Measurements from ENCODE around the gene ZCCHC2. TPM values are rescaled to one million over a fixed set of nuclear protein-coding genes. Genes with fewer than 3 reads are reported as not detected.

The ZCCHC2 gene
- 10 to 100 TPM; 22.1 to 23.3 TPM for total RNA-seq

- Mint-ChIP-seq H3K36me3 (ENCODE audit: low read depth) (peaks cover 11% of the 10 kb centered on the region), H3K4me1 (ENCODE audit: low read depth) (peaks cover 14% of the 10 kb centered on the region), H3K27ac (peak within 1 kb of the TSS; percentile 98), H3K27me3 (ENCODE audit: low read depth) (no peaks in the 10 kb centered on the region), H3K9me3 (no peaks in the 10 kb centered on the region), H3K4me3 (peak within 1 kb of the TSS; percentile 92)
- intact Hi-C loops (cut with micrococcal nuclease) = loop anchor here (1.0 to 10.0 kb wide), 12 partner anchors 16 to 900 kb away; partner anchors contain the start of genes BCL2, KDSR, PHLPP1 and PIGN
- DNase-seq = peak; percentile 98
- CTCF ChIA-PET = interaction anchor here (0.7 to 1.7 kb wide), 3 partner anchors 10 to 97 kb away, joined by 4 to 9 read pairs (median 4); no protein-coding TSS in a partner anchor
These were observed at the start of gene ZCCHC2 for GRCh38 chr18:62522504-62523254. ZCCHC2 (plus strand) TSS chr18:62523025; CDS start chr18:62523425, 400 bp downstream.

- CTCF ChIA-PET = interaction anchor here (0.7 kb wide), 1 partner anchor 228 kb away, joined by 3 read pairs; no protein-coding TSS in a partner anchor
- Mint-ChIP-seq H3K27ac (no peak overlapping the region), H3K9me3 (peaks cover 15% of the 10 kb centered on the region), H3K27me3 (ENCODE audit: low read depth) (peaks cover 12% of the 10 kb centered on the region), H3K4me1 (ENCODE audit: low read depth) (no peaks in the 10 kb centered on the region), H3K36me3 (ENCODE audit: low read depth) (peaks cover 2% of the 10 kb centered on the region), H3K4me3 (no peak overlapping the region)
- no peak for DNase-seq
- intact Hi-C loops (cut with micrococcal nuclease) = no loop called here
These were observed 43.3 kb upstream of the ZCCHC2 start for GRCh38 chr18:62479574-62479973.

GRCh38 chr18:62480927-62481326 lies 41.9 kb upstream of the ZCCHC2 start:
- DNase-seq = no peak
- Mint-ChIP-seq H3K27me3 (ENCODE audit: low read depth) (peaks cover 12% of the 10 kb centered on the region), H3K9me3 (peaks cover 15% of the 10 kb centered on the region), H3K27ac (no peak overlapping the region), H3K4me1 (ENCODE audit: low read depth) (peaks cover under 1% of the 10 kb centered on the region), H3K36me3 (ENCODE audit: low read depth) (peaks cover 2% of the 10 kb centered on the region), H3K4me3 (no peak overlapping the region)
- intact Hi-C loops (cut with micrococcal nuclease) = no loop called here
- CTCF ChIA-PET = no interaction called here

- Mint-ChIP-seq H3K4me3 (no peak overlapping the region), H3K27ac (no peak overlapping the region), H3K27me3 (ENCODE audit: low read depth) (peaks cover 6% of the 10 kb centered on the region), H3K4me1 (ENCODE audit: low read depth) (peaks cover 6% of the 10 kb centered on the region), H3K9me3 (peaks cover 15% of the 10 kb centered on the region), H3K36me3 (ENCODE audit: low read depth) (peaks cover 2% of the 10 kb centered on the region)
- CTCF ChIA-PET = no interaction called here
- intact Hi-C loops (cut with micrococcal nuclease) = no loop called here
- DNase-seq = no peak
These were observed 37.9 kb upstream of the ZCCHC2 start for GRCh38 chr18:62484941-62485340.

- peaks cover 6% of the 10 kb centered on the region for H3K4me1 Mint-ChIP-seq (ENCODE audit: low read depth)
- CTCF ChIA-PET = no interaction called here
- no peak for DNase-seq
- no peak overlapping the region for H3K4me3 Mint-ChIP-seq
- intact Hi-C loops (cut with micrococcal nuclease) = no loop called here
- H3K27me3 Mint-ChIP-seq (ENCODE audit: low read depth) = peaks cover 6% of the 10 kb centered on the region
- no peak overlapping the region for H3K27ac Mint-ChIP-seq
- peaks cover under 1% of the 10 kb centered on the region for H3K36me3 Mint-ChIP-seq (ENCODE audit: low read depth)
- H3K9me3 Mint-ChIP-seq = peaks cover 8% of the 10 kb centered on the region
These were observed 37.1 kb upstream of the ZCCHC2 start for GRCh38 chr18:62485684-62486083.

GRCh38 chr18:62486290-62486964 lies 36.4 kb upstream of the ZCCHC2 start:
- no peaks in the 10 kb centered on the region for H3K36me3 Mint-ChIP-seq (ENCODE audit: low read depth)
- H3K4me3 Mint-ChIP-seq = no peak overlapping the region
- peaks cover 11% of the 10 kb centered on the region for H3K27me3 Mint-ChIP-seq (ENCODE audit: low read depth)
- CTCF ChIA-PET = no interaction called here
- H3K4me1 Mint-ChIP-seq (ENCODE audit: low read depth) = peaks cover 6% of the 10 kb centered on the region
- intact Hi-C loops (cut with micrococcal nuclease) = no loop called here
- no peak overlapping the region for H3K27ac Mint-ChIP-seq
- DNase-seq = peak; percentile 47
- peaks cover 4% of the 10 kb centered on the region for H3K9me3 Mint-ChIP-seq

GRCh38 chr18:62487161-62487560 lies 35.7 kb upstream of the ZCCHC2 start:
- Mint-ChIP-seq H3K9me3 (peaks cover 1% of the 10 kb centered on the region), H3K36me3 (ENCODE audit: low read depth) (no peaks in the 10 kb centered on the region), H3K27ac (no peak overlapping the region), H3K4me1 (ENCODE audit: low read depth) (peaks cover 6% of the 10 kb centered on the region), H3K27me3 (ENCODE audit: low read depth) (peaks cover 14% of the 10 kb centered on the region), H3K4me3 (no peak overlapping the region)
- no peak for DNase-seq
- intact Hi-C loops (cut with micrococcal nuclease) = no loop called here
- CTCF ChIA-PET = no interaction called here

- Mint-ChIP-seq H3K4me3 (no peak overlapping the region), H3K36me3 (ENCODE audit: low read depth) (no peaks in the 10 kb centered on the region), H3K9me3 (no peaks in the 10 kb centered on the region), H3K4me1 (ENCODE audit: low read depth) (peaks cover 5% of the 10 kb centered on the region), H3K27me3 (ENCODE audit: low read depth) (peaks cover 15% of the 10 kb centered on the region), H3K27ac (no peak overlapping the region)
- DNase-seq = no peak
- intact Hi-C loops (cut with micrococcal nuclease) = no loop called here
- CTCF ChIA-PET = no interaction called here
These were observed 31.7 kb upstream of the ZCCHC2 start for GRCh38 chr18:62490967-62491695.

GRCh38 chr18:62493033-62493862 lies 29.6 kb upstream of the ZCCHC2 start:
- Mint-ChIP-seq H3K27ac (no peak overlapping the region), H3K27me3 (ENCODE audit: low read depth) (peaks cover 15% of the 10 kb centered on the region), H3K9me3 (no peaks in the 10 kb centered on the region), H3K4me3 (no peak overlapping the region), H3K4me1 (ENCODE audit: low read depth) (no peaks in the 10 kb centered on the region), H3K36me3 (ENCODE audit: low read depth) (no peaks in the 10 kb centered on the region)
- DNase-seq = no peak
- intact Hi-C loops (cut with micrococcal nuclease) = no loop called here
- CTCF ChIA-PET = no interaction called here

- no peak for DNase-seq
- intact Hi-C loops (cut with micrococcal nuclease) = no loop called here
- Mint-ChIP-seq H3K27ac (no peak overlapping the region), H3K4me1 (ENCODE audit: low read depth) (no peaks in the 10 kb centered on the region), H3K4me3 (no peak overlapping the region), H3K36me3 (ENCODE audit: low read depth) (no peaks in the 10 kb centered on the region), H3K27me3 (ENCODE audit: low read depth) (peaks cover 13% of the 10 kb centered on the region), H3K9me3 (no peaks in the 10 kb centered on the region)
- CTCF ChIA-PET = no interaction called here
These were observed 28.1 kb upstream of the ZCCHC2 start for GRCh38 chr18:62494764-62495163.

GRCh38 chr18:62496262-62496661 lies 26.6 kb upstream of the ZCCHC2 start:
- CTCF ChIA-PET = no interaction called here
- Mint-ChIP-seq H3K36me3 (ENCODE audit: low read depth) (no peaks in the 10 kb centered on the region), H3K27me3 (ENCODE audit: low read depth) (peaks cover 10% of the 10 kb centered on the region), H3K27ac (no peak overlapping the region), H3K4me3 (no peak overlapping the region), H3K4me1 (ENCODE audit: low read depth) (no peaks in the 10 kb centered on the region), H3K9me3 (no peaks in the 10 kb centered on the region)
- intact Hi-C loops (cut with micrococcal nuclease) = no loop called here
- no peak for DNase-seq
